C1 segment of cervical spinal cord (tissue), 14 donors: Measurements from ENCODE around the gene CKAP2L.
"Not testable (repeated sequence)": the region's sequence is repeated elsewhere in the genome, so short reads cannot be mapped to it uniquely, and the experiment has no call there.

Source experiments
- DNase-seq, 14 donors: peaks; one replicate each; lab custom pipeline; 2025; lab: John Stamatoyannopoulos, UW

CKAP2L gene

GRCh38 chr2:112726487-112727190 is 37.8 kb downstream of the CKAP2L start:
- peak in 13 of 14 donors; percentile 34 to 85 (median 71) for DNase-seq

- DNase-seq: no peak
Measured at GRCh38 chr2:112725545-112726457, 38.6 kb downstream of the CKAP2L start.

- DNase-seq: no peak
Measured at GRCh38 chr2:112724591-112725525, 39.6 kb downstream of the CKAP2L start.

GRCh38 chr2:112723995-112724394 is 40.4 kb downstream of the CKAP2L start:
- DNase-seq: no peak

- DNase-seq: no peak
Measured at GRCh38 chr2:112723547-112723940, 40.9 kb downstream of the CKAP2L start.

- DNase-seq: no peak
Measured at GRCh38 chr2:112722816-112723546, 41.4 kb downstream of the CKAP2L start.

GRCh38 chr2:112721819-112722522 is 42.4 kb downstream of the CKAP2L start:
- DNase-seq: no peak

GRCh38 chr2:112720785-112721184 is 43.6 kb downstream of the CKAP2L start, which contains the start of gene NT5DC4:
Gene NT5DC4 (plus strand): TSS chr2:112721020. CDS start chr2:112721080, 60 bp downstream.
- no peak for DNase-seq

GRCh38 chr2:112718863-112719370 is 45.5 kb downstream of the CKAP2L start:
- no peak for DNase-seq

GRCh38 chr2:112716826-112717352 is 47.5 kb downstream of the CKAP2L start:
- DNase-seq: not testable (repeated sequence)

- DNase-seq: not testable (repeated sequence)
Measured at GRCh38 chr2:112716094-112716493, 48.3 kb downstream of the CKAP2L start.

GRCh38 chr2:112714836-112715631 is 49.4 kb downstream of the CKAP2L start:
- DNase-seq: no peak

GRCh38 chr2:112714331-112714730 is 50.1 kb downstream of the CKAP2L start:
- DNase-seq: no peak

- DNase-seq: no peak
Measured at GRCh38 chr2:112713926-112714325, 50.5 kb downstream of the CKAP2L start.

GRCh38 chr2:112713585-112713925 is 50.9 kb downstream of the CKAP2L start:
- DNase-seq: no peak

GRCh38 chr2:112712903-112713584 is 51.4 kb downstream of the CKAP2L start:
- DNase-seq: no peak

- no peak for DNase-seq
Measured at GRCh38 chr2:112712465-112712864, 51.9 kb downstream of the CKAP2L start.
